ENCODE data around the gene NT5DC1.

NT5DC1 gene

DNA sequence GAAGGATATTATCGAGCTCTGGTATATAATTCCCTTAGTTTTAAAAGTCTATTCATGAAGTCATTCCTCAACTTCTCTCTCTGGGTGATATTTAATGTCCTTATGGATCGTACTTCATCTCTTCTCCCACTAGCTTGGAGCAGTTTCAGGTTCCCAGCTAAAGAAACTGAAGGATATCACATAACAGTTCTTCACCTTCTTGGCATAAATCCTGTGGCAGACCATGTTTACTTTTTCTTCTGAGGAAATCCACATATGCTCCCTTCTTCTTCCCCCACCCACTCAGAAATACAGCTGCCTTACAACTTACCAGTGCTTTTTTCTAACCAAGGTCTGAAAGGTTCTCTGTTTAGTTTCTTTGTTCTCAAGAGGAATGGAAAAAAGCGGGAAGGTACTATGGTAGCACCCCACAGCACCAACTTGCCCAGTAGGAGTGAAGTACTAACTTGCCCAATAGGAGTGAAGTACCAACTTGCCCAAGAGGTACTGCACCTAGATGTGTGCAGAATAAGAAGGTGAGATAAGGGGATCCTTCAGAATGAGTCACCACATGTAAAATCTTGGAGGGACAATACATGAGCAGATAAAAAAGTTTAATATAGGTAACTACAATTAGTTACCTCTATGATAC is 100.1 kb downstream of the NT5DC1 start:
- DNase-seq = no peak

DNA sequence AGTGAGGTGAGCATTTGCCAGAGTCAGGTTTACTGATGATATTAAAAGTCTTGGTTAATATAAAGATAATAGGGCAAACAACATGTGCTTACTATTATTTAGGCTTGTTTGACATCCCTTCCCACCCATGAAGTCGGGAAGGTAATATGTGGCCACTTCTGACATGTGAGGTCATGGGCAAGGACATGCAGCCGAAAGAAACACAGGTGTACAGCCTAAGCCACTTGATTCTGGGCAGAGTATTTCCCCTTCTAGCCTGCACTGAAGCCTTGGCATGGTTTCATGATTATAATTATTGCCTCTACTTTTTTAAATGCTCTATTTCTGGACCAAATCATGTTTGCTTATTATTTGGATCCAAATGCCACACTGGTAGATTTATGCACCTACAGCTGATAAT is 100.9 kb downstream of the NT5DC1 start:
- DNase-seq = no peak

DNA sequence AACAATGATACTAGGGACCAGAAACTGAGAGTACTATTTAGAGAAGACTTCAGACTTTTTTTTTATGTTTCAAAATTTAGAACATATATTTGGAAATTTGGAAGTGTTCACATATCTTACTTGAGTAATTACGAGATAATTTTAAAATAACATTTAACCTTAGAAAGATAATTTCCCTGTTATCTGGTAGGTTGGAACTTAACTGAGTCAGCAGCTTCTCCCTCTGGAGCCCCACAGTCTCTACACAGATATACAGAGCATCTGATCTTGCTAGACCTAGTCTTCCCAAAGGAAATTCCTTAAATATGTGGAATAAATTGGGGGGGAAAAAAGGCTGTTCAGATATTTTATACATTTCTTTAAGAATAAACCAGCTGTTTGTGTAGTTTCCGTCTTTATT is 104.6 kb downstream of the NT5DC1 start:
- no peak for DNase-seq

DNA sequence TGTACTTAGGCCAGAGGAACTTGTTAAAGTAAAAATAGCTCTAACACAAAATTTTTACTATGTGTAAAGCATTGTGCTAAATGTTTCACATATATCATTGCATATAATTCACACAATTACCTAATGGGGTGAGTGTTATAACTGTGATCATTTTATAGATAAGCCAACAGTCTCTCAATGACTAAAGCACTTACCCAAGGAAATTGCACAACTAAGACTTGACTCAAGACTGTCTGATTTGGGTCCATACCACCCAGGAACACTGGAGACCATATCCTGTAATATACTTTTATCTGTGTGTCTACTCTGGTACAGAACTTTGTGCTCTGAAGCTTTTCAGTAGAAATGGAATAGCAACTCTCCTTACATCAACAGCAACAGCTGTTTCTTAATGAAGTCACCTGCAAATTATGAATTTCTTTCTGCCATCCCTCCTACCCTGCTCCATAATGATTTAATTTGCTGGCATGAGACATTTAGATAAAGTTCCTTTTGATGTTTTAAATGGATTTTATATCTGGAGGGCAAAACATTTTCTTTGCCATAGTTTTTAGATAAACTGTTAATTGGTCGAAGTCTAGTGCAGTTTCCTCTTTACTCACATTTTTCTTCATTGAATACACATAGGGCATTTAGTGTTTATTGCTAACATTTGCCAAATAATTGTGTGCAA is 105.7 kb downstream of the NT5DC1 start:
- no peak for DNase-seq

DNA sequence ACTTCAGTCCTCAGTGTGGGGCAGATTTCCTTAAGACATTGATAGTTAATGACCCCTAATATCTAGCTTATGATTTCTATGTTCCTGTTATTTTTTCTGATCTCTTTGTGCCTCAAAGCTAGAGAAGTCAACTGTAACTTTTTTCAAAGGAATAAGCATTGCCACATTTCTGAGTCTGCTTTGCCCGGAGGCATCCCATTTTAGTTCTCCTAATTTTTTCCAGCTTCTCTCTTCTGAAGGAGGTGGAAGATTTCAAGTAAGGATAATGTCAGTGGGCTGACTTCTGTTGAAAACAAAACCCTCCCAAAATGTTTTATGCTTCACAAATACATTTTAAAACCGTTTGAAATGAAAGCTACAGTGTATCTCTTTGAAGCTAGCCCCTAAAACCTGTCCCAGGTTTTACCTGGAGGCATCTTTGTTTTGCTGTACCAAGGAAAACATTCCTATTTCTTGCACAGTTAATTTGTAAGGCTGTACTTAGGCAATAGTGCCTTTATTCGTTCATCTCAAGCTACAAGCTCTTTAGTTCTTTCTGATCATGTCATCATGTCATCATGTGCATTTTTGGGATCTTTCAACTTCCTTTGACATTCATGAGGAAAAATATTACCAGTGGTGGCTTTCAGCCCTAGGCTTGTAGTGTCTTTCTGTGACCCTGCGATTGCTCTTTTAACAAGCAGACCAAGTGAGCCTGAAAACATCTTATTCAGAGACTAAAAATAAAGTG is 107.6 kb downstream of the NT5DC1 start:
- DNase-seq = no peak

DNA sequence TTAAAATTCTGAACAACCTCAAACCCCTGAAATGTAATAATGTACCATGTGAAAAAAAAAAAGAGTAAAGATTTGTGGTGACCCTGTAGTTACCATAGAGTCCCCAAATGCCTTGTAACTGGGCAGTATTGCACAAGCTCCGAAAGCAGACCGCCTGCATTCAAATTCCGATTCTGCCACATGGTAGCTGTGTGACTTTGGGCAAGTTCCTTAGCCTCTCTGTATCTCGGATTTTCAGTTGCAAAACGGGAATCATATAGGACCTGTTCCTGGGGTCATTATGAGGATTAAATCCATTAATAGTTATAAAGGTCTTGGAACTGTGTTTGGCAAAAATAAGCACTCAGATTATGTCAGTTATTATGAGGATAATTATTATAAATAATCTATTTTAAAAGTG is 109.7 kb downstream of the NT5DC1 start:
- no peak for DNase-seq

DNA sequence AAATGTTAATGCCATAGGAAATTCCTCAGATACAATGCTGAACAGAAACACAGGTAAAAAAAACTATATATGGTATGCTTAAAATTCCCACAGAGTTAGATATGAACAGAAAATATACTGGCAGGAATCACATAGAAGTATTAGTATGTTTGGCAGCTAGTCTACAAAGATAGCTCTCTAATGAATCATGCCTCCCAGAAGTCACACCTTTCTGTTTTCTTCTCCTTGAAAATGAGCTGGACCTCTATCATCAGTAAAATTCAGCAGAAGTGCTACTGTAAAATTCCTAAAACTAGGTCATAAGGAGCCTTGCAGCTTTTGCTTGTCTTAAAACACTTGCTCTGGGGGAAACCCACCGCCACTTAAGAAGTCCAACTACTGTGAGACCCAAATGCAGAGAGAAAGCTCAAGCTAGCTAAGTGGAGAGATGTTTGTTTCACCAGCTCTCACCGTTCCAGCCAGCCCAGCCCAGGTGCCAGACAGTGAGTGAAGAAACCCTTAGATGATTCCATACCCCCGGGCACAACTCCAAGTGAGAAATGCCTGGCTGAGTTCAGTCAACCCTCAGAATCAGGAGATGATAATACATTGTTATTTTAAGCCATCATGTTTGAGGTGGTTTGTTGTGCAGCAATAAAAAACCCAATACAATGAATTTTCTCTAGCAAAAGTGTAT is 110.2 kb downstream of the NT5DC1 start:
- peak; percentile 42 for DNase-seq

DNA sequence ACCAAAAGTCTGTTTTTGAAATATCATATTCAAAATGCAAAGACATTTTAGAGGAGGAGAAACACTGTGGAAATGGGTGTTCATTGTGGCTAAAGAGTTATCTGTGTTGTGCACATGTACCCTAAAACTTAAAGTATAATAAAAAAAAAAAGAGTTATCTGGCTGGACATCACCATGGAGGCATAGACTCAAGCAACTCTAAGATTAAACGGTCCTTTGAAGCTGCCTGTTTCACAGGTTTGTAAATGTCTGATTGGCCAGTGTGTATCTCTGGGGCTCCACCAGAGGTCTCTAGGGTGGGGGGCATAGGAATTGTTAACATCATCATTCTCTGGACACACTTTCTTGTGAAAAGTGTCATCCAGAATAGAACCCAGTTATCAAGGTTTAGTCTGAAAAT is 114.0 kb downstream of the NT5DC1 start:
- no peak for DNase-seq

DNA sequence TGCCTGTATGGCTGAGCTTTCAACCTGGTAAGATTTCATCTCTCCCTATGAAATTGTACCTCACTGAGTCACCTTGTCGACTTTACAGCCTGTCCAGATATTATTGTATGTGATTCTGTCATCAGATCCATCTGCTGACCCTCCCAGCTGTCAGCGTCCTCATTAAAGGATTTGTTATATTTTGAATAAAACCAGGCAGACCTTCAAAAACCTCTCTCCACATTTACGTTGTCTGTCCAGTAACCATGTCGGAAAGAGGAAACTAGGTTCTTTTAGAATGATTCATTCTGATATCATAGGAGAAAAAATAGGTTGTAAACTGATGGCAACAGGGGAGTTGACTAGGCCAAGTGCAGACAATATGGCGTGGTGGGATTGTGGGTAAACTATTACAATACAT is 114.8 kb downstream of the NT5DC1 start:
- no peak for DNase-seq

DNA sequence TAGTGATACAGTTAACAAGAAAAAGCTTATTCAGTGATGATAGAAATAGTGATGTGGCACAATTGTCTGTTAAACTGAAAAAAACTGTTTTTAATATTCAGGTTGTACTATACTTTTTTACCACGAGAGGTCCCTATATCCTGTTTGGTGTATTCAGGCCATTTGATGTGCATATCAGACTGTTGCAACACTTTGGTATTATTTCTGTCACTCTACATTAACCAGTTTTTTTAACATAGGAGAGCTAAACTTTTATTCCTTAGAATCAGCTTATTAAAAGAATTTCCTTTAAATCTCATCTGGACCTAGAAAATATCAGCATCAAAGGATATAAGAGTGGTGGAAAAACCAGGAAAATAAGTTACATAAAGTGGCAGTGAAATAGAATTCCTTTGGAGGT is 116.4 kb downstream of the NT5DC1 start:
- peak in 1 of 2 experiments; percentile 17 for DNase-seq

DNA sequence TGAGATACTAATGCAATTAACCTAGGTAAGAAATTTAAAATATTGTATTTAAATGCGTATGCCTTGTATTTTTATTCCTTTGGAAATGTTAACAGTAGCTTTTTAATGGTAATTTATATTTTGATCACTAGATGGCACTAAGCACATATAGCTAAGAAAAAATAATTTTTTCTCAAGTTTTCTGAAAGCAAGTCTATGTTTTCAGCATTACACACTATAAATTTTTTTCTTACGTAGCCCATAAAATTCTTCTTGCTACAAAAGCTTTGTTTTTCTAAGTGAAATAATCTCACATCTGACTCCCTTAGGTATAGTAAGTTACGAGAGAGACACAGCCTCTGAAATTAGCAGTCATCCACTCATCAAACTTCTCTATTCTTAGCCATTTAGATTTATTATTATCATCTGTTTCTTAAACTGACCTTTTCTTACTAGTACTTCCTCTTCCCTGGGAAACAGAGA is 117.5 kb downstream of the NT5DC1 start:
- no peak for DNase-seq

DNA sequence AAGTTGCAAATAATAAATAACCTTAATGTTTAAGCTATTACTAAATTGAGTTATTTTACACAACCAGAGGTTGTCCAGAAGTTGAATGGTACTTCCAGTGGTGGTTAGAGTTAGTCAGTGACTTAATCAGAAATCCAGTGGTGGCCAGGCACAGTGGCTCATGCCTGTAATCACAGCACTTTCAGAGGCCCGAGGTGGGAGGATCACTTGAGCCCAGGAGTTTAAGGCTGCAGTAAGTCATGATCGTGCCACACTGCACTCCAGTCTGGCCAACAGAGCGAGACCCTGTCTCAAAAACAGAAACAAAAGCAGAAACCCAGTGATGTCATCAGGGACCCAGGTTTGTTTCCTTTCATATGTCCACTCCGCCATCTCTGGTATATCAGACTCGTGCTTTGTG is 118.2 kb downstream of the NT5DC1 start:
- DNase-seq = no peak

DNA sequence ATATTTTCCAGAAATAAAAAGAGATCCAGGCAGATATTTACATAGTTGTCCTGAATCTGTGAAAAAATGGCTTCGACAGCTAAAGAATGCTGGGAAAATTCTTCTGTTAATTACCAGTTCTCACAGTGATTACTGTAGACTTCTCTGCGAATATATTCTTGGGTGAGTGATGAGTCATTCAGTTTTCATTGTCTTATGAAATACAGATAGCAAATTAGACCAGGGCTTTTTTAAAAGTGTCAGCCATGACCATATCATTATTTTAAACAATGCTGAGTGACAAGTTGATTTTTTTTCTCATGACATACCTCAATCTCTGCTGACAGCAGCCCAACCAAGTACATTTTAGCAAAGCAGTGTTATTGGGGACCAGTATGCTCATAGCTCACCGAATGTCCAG is 120.4 kb downstream of the NT5DC1 start:
- no peak for DNase-seq

DNA sequence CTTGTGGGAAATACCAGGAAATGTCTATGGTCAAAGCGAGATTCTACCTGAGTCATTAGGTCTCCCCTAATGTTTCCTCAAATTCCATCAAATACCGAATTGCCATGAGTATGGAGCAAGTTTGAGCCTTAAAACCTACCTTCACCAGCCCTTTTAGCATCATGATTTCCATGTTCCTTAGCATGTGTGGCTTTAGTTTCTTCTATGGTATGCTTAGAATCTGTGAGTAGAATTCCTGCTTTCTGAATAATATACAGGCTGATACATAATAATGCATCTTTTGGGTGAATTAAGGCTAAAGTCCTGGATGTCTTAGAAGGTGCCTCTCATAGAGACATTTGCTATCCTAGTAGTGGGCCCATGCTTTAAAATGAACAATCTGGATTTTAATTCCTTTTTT is 121.3 kb downstream of the NT5DC1 start:
- no peak for DNase-seq

DNA sequence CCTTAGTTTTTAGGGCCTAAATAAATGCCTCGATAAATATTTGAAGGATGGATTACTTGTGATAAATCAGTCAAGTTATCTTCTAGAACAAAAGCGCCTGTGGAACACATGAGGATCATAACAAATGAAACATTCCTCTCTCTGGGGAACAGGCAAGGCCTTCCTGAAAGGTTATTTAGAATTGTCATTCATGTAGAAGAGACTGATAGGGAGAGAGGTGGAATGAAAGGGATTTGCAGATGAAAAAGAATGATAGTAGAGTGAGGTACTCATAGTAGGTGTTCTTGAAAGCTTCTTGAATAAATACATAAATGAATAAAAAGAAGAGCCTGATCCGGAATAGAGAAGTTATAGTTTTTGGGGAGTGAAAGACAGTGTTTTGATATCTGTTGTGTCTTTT is 122.7 kb downstream of the NT5DC1 start:
- no peak for DNase-seq

DNA sequence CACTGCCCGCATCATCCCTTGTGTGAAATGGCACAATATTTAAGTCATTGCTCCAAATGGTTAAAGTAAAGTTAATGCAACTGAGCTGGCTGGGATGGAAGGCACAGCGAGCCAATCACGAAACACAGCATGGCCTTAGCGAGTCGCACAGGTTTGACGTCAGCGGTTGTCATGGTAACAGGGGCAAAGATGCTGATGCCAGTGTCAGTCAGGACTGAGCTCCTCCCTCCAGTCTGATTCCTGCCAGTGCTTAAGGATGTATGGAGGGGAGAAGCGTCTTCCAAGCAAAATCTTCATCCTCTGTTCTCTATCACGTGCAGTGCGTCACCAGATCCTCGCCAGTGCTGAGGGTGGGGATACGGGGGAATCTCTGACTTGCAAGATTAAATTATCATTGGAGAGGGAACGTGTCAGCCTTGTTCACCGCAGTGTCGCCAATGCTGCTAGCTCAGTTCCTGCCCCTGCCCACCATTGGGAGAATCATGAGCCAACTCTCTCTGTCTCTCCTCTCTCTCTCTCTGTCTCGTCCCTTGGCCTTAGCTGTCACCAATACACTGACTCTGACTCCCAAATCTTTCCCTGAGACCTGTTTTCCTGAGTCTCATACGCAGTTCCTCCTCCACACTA is 128.7 kb downstream of the NT5DC1 start:
- DNase-seq = no peak

DNA sequence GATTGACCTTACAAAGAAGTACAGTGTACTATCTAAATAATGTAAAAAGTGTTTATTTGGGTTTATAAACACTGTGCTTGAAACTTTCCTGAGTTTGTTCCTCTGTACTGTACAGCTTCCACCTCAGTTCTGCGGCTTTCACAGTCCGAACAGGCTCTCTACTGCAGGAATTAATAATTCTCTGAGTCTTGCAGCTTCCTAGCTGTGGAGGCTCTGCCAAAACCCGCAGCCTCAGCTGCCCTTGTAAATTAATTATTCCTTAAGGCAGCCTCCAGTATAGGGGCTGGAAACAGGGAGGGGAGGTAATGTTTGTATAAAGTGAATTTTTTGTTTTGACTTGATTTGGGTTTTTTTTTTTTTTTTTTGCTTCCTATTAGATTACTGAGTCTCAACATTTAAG is 134.0 kb downstream of the NT5DC1 start:
- DNase-seq = no peak

DNA sequence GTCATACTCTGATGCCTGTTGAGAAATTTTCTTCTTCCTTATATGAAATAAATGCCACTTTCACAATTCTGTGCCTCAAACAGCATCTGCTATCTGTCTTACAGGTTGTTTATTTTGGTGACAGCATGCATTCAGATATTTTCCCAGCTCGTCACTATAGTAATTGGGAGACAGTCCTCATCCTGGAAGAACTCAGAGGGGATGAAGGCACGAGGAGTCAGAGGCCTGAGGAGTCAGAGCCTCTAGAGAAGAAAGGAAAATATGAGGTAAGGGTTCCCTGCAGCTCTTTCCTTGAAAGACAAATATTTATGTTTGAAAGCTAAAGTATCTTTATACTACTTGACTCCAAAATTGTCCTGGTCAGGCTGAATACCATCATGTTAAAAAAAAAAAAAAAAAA is 137.4 kb downstream of the NT5DC1 start:
- DNase-seq = no peak

DNA sequence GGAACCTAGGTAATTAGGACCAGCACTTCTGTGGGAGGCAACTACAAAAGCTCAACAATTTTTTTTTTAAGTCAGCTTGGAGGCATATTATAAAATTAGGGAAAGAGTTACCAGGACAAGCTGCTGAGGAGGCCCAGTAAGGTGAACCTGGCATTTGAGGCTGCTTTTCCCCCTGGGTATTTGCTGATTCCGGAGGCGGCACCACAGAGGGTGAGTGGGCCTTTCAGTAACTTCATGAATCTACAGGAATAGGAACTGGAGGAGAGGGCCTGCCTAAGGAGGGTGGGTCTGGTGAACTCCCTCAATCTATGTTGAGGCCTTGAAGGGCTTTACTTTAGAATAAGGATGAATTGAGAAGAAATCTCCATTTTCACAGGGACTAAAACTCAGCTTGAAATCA is 138.6 kb downstream of the NT5DC1 start:
- no peak for DNase-seq

DNA sequence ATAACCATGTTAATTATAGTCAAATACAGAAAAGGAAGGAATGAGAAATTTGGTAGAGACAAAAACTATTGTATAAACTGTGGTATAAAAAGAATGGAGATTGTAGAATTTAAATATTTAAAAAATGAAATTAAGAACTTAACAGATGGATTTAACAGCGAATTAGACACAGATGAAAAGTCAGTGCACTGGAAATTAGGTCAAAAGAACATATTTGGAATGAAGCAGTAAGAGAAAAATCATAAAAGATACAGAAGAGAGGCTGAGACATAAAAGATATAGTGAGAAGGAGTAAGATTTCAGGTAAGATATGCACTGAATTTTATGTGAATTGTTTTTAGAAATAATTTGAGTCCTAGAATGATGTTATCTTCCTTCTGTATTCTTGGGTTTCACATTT is 139.2 kb downstream of the NT5DC1 start:
- no peak for DNase-seq

DNA sequence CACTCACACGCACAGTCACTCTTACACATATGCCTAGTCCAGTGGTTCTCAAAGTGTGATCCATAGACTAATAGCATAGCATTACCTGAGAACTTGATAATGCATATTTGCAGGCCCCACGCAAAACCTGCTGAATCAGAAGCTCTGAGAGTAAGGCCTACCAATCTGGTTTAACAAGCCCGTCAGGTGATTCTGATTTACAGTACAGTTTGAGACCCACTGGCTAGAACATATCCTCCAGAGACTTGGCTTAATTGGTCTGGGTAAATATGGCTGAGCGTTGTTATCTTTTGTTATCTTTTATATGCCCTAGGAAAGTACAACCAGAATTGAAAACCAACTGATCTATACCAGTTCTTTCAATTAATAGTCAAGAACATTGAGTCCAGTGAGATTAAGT is 143.6 kb downstream of the NT5DC1 start:
- no peak for DNase-seq

DNA sequence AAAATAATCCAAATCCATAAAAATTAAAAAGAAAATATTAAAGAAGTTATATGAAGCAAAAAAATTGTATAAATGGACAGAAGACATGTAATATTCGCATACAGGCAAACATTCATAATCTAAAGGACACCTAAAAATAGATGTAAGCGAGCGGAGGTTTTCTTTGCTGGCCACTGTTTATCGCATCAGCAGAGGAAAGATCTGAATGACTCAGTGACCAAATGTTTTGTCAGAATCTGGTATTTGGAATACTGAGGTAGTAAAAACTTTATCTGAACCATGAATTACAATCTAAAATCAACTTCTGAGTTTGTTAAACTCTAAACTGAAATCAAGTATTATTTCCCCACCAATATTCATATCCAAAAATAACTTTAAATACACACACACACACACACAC is 145.4 kb downstream of the NT5DC1 start:
- no peak for DNase-seq

DNA sequence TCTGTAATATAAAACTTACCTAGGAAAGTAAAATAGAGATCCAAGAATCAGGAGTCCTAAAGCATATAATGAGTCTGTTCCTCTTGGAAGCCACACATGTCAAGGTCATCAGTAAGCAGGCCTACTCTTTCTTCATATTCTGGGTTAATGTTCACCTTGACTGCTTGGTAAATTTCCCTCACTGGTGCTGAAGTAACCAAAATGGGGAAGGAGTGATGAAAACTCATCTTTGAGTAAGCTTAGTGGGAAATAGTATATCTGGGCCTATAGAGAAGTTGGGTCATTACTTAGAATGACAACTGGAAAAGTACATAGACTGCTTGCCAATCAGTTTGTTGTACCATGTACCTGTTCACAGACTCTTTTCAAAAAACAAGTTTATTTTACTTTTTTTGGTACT is 146.6 kb downstream of the NT5DC1 start:
- DNase-seq = no peak
